NCI-H446 (cell line): ENCODE measurements around the gene TRAPPC10.
"Not testable (repeated sequence)": the region's sequence is repeated elsewhere in the genome, so short reads cannot be mapped to it uniquely, and the experiment has no call there.

Source experiments
- DNase-seq, 2 experiments: peaks; one replicate each; lab custom pipeline; 2025; lab: John Stamatoyannopoulos, UW

The TRAPPC10 gene

DNA sequence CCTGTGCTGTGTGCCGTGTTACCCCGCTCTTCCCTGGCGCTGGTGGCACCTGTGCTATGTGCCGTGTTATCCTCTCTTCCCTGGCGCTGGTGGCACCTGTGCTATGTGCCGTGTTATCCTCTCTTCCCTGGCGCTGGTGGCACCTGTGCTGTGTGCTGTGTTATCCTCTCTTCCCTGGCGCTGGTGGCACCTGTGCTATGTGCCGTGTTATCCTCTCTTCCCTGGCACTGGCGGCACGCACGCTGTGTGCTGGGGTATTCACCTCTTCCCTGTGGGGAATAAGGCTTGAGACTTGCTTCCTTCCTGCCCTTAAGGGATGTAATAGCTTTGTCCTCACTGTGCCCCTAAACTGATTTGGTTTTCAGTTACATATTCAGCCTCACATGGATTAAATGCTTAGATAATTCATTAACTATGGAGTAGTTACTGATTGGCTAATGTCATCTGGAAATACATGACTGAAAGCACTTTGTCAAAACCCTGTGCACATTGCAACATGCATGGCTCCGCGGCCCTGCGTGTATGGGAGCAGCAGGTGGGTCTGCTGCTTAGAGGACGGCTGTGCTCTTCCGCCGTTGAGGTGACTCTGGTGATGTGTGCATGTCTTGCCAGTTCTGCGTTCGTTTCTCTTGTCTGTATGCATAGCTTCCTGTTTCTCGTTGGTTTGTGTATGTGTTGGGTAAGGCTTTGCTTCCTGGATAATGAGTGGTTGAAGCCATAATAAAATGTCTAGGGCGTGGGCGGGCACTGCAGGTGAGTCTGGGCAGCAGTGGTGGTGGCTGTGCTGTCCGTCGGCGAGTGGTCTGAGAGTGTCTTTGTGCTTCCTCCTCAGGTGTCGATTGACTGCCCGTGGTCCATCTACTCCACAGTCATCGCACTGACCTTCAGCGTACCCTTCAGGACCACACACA, 77.1 kb downstream of the TRAPPC10 start:
- DNase-seq, result no peak

DNA sequence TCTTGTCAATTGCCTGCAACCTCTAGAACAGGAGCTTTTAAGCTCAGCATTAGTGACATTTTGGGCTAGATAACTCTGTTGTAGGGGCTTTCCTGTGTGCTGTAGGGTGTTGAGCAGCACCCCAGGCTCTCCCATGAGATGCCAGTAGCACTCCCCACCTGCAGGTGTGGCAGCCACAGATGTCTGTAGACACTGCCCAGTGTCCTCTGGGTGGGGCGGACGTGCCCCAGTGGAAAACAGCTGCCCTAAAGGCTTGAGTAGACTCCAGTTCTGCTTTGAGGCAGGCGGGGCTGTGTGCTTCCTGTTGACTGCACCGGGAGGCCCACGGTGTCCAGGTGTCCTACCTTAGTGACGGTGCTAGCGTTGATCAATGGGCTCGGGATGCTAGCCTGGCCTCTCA, 78.2 kb downstream of the TRAPPC10 start:
- DNase-seq, result no peak

DNA sequence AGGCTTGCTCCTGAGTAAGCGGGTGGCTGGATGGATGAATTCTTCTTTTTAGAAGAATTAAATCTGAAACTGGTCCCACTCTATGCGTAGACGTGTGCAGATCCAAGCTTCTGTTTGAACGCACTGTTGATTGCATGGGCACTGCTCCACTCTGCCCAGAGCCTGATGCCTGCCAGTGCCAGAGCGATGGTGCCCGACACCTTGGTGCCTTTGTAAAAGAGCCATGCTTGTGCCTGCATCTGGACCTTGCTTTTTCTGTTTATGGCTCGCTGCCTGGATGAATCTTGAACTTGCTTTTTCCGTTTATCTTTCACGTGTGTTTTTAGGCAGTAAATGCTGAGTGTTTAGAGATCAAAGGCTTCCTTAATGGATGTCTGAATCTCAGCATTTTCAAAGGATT, 80.1 kb downstream of the TRAPPC10 start:
- DNase-seq, result no peak

DNA sequence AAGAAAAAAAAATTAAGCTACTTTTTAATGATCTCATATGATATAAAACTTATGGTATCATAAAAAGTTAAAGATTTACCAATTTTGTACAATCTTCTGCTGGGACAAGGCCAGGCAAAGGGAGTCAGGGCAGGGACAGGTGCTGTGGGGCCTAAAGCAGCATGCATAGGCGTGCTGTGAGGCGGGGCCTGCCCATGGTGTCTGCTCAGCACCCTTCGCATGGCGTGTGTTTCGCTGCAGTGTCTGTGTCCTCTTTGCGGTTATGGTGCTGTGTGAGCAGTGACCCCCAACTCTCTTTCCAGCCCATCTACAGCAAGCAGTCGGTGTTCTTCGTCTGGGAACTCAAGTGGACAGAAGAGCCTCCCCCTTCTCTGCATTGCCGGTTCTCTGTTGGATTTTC, 81.7 kb downstream of the TRAPPC10 start:
- DNase-seq, result no peak

DNA sequence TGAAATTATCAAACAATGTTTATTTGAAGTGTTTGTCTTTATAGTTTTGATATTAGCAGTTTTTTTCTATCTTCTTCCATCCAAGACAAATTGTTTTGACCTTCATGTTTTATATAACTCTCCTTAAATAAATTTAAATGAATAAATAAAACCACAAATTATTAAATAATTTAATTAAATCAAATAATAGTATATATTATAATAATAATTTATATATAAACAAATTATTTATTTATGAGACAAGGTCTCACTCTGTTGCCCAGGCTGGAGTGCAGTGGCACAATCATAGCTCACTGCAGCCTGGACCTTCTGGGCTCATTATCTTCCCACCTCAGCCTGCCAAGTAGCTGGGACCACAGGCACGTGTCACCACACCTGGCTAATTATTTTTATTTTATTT, 82.7 kb downstream of the TRAPPC10 start:
- no peak for DNase-seq

DNA sequence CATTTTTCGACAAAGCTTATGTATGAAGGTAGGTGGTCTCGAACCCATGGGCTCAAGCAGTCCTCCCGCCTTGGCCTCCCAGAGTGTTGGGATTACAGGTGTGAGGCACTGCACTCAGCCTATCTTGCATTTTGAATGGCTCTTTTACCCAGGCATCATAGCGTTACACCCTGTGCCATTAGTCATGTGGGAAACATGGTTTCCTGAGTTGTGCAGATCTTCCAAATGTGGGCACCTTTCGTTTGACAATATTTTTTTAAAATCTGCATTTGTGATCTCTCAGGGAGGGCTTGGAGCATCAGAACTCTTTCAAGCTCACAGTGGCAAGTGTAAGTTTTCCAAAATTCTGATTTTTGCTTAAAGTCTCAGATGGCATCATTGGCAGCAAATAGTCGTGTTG, 86.4 kb downstream of the TRAPPC10 start:
- DNase-seq, result not testable (repeated sequence)

- not testable (repeated sequence) for DNase-seq
These were observed 86.9 kb downstream of the TRAPPC10 start for GRCh38 chr21:44098964-44099363.

DNA sequence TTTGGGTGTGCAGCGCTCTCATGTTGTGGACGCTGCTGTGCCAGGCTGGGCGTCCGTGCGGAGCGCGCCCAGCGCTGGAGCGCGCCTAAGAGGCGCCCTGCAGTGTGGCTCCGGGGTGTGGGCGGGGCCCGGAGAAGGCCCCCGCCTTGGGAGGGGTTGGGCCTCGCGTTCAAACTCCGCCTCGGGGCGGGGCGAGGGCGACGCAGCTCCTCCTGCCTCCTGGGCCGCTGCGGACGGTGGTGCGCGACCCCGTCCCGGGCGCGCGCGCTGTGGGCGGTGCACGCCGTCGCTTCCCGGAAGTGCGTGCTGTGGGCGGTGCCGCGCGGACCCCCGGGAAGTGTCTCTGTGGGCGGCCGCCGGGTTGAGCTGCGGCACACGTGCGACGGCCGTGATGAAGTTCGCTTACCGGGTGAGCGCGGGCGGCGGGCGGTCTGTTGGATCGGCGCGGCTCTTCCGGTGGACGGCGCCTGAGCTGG, 95.0 kb downstream of the TRAPPC10 start, which contains the start of gene PWP2:
Gene PWP2 (plus strand): TSS at position 374 of the 476 bp plus-strand sequence. CDS start 18 bp downstream, at position 392.
- DNase-seq, result not testable (repeated sequence)

DNA sequence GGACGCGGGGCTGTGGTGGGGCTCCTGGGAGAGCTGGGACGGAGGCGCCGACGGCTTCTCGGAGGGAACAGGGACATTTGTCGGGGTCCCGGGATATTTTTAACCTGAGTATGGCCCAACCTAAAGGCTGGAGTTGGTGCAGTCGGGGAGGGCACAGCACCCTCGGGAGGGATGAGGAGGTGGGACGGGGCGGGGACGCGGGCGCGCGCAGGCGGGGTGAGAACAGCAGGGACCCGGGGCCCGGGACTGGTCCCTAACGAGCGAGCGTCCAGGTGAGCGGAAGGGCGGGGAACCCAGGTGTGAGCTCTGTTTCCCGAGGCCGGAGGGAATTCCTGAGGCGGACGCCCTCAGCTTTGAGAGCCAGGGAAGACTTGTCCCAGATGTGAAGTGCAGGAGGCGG, 95.5 kb downstream of the TRAPPC10 start:
- not testable (repeated sequence) for DNase-seq

GRCh38 chr21:44113702-44114371, 101.7 kb downstream of the TRAPPC10 start:
- not testable (repeated sequence) for DNase-seq

DNA sequence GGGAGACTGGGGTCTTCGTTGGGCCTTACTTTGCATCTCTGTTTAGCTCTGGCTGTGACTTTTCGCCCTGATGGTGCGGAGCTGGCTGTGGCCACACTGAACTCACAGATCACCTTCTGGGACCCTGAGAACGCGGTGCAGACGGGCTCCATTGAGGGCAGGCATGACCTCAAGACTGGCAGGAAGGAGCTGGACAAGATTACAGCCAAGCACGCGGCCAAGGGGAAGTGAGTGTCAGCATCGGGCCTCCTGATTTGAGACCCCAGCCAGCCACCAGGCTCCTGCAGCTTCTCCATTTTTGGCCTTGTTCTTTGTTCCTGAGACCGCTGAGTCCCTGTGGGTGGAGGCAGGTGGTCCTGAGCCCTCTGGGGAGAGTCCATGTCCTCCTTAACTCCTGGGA, 110.0 kb downstream of the TRAPPC10 start:
- not testable (repeated sequence) for DNase-seq

- not testable (repeated sequence) for DNase-seq
These were observed 115.7 kb downstream of the TRAPPC10 start for GRCh38 chr21:44127827-44128226.

- DNase-seq, result not testable (repeated sequence)
These were observed 121.6 kb downstream of the TRAPPC10 start for GRCh38 chr21:44133715-44134057.

GRCh38 chr21:44134732-44135131, 122.6 kb downstream of the TRAPPC10 start:
- not testable (repeated sequence) for DNase-seq

DNA sequence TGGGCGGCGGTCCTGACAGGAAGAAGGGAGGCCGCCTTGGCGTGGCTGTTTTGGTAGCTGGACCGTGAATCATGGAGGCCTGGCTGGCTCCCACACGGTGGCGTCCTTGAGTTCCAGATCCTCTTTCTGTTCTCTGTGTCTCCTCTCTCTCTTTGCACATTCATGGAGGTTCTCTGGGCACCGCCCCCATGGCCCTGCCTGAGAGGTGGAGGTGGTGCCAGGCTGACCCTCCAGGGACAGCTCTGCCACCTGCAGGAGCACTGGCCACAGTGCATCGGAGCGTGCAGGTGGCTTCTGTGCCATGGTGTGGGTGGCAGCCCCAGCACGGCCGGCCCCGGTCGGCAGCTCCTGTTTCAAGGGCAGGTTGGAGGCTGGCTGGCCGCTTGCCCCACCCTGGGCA, 125.9 kb downstream of the TRAPPC10 start:
- DNase-seq, result not testable (repeated sequence)

DNA sequence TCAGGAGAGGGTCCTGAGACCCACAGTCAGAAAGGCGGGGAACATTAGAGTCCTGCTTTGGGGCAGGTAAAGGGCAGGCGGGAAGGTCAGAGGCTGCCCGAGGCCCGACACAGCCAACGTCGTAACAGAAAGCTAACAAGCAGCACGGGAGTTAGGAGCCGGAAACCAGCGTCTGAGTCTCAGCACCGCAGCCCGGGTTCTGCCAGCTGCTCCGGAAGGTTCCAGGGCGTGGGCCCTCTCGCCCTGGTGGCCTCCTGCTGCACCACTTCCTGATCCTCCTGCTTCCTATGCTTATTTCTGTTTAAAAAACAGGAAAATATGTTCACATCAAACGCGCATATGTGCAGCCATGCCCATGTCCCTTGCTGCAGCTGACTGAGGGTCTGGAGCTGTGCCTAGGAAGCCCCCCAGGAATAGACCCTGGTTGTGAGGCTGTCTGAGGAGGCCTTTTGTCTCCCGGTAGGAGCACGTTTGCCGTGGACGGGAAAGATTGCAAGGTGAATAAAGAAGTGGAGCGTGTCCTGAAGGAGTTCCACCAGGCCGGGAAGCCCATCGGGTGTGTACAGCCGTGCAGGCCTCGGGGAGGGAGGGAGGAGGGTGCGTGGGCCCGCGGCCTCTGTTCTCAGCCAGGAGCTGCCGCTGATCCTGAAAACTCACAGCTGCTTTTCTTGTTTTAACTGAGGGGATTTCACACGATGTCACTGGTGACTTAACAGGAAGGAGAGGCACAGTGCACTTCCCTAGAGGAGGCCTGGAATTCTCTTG, 127.9 kb downstream of the TRAPPC10 start:
- DNase-seq, result not testable (repeated sequence)

DNA sequence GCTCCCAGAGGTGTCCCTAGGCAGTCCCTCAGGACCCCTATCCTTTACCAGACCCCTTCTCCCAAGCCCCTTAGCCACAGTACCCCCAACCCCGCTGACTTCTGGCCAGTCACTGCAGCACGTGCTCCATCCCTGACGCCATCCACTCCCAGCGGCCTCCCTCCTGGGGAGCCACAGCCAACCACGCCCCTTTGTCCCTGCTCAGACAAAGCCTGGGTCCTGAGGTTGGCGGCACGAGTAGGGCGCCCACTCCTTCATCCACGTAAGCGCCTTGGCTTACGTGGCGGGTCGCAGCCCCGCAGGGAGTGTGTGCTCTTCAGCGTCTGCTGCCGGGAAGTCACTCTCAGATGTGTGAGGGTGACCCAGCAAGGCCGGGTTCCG, 128.4 kb downstream of the TRAPPC10 start:
- DNase-seq, result not testable (repeated sequence)

DNA sequence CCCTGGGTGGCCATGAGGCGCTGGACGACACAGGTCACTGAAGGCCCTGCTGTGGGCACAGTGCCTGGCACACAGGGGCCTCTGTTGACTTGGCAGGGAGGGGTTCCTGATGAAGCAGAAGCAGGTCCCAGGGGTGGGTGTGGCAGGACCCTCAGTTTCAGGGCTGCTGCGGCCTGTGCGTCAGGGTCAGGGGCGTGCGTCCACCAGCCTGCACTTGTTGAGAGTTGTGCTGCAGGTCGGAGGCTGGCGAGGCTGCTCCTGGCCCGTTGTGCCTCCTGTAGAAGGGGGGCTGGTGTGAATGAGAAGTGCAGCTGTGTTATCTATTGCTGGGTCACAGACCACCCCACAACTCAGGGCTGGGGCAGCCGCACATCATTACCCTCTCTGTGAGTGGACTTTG, 130.4 kb downstream of the TRAPPC10 start:
- DNase-seq, result not testable (repeated sequence)

DNA sequence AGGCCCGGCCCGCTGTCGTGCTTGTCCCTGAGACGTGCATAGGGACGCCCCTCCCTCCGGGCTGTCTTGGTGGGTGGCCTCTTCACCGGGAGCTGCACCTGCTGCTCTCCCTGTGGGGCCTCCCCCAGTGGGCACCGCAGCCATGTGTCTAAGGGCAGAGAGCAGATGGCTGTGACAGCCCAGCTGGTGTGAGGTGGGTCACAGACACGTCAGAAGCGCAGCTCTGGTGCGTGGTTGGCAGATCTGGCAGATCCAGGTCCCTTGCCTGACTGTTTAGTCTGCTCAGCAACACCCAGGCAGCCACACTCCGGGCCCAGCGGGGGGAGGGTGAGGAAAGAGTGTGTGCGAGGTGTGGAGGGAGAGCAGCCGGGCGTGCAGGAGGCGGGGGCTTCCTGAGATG, 131.3 kb downstream of the TRAPPC10 start:
- not testable (repeated sequence) for DNase-seq

GRCh38 chr21:44143996-44144395, 131.9 kb downstream of the TRAPPC10 start:
- not testable (repeated sequence) for DNase-seq

DNA sequence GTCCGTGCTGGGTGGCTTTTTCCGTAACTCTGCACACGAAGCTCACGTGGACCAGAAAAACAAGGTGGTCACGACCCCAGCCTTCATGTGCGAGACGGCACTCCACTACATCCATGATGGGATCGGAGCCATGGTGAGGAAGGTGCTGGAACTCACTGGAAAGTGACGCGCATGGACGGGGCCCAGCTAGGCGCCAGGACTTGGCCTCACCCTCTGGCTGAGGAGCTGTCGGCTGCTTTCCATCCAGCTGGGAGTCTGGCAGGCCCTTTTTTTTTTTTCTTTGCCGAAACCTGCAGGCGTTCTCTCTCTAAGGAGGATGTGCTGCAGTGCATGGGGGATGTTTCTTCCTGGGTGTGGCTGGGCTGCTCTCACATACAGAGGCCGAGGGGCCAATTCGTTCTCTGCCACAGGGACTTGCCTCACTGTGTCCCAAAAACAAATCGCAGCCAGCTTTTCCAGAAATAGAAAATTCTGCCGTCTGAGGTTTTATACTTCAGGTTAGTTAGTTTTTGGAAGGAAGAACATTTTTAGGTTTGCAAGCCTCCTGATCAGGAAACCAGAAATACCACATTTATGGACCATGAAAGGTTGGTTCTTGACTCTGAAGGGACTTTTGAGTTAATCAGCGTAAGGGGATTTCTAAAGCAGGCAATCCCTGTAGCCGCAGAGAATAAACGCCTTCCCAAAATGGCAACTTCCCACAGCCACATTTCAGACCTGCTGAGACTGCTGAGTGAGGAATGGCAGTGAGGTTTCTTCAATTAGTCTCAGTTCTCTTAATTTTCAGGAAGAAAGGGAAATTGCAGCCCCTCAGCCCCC, 132.9 kb downstream of the TRAPPC10 start:
- DNase-seq, result not testable (repeated sequence)
